Large intestine (tissue), 3 donors: ENCODE results near the gene CES5A. TPM values are rescaled to one million over a fixed set of nuclear protein-coding genes. Genes with fewer than 3 reads are reported as not detected.
"Not testable (repeated sequence)": the region's sequence is repeated elsewhere in the genome, so short reads cannot be mapped to it uniquely, and the experiment has no call there.

Source experiments
- DNase-seq, 2 donors: peaks; one replicate each; pipeline versions ENCODE4 v3.0.0 to v3.0.0-alpha.2; 2013
- H3K27ac ChIP-seq: one replicate; pipeline ENCODE4 v1.5.1; 2013; ENCODE audit warnings: low read length
- H3K27me3 ChIP-seq: 2 replicates; pipeline ENCODE4 v1.6.1; 2013; ENCODE audit warnings: low read length; ENCODE audit not compliant: control insufficient read depth, insufficient read depth
- H3K36me3 ChIP-seq: 2 replicates; pipeline ENCODE4 v1.6.1; 2013; ENCODE audit warnings: low read length; ENCODE audit not compliant: control insufficient read depth, insufficient read depth
- H3K4me1 ChIP-seq: one replicate; pipeline ENCODE4 v1.6.1; 2013; ENCODE audit warnings: low read length; ENCODE audit not compliant: control insufficient read depth, insufficient read depth
- H3K4me3 ChIP-seq: one replicate; pipeline ENCODE4 v1.5.1; 2013; ENCODE audit warnings: low read length
- H3K9me3 ChIP-seq: one replicate; pipeline ENCODE4 v1.6.1; 2013; ENCODE audit warnings: mild to moderate bottlenecking, low read depth, low read length, moderate library complexity; ENCODE audit not compliant: control insufficient read depth
- WGBS: methylation state at CpG from one replicate; pipeline ENCODE4 v1.1.5; 2013; ENCODE audit warnings: low lambda C conversion rate; ENCODE audit not compliant: insufficient coverage; 5-methylcytosine and 5-hydroxymethylcytosine counted together
- polyA plus RNA-seq: library from polyadenylated mRNA; unstranded; fragments of 120-200 nt; gene quantifications from one replicate; pipeline ENCODE4 v1.2.1, GENCODE V29; 2013

CES5A gene
- polyA plus RNA-seq, 1 donor = not detected

GRCh38 chr16:55816222-55816621, 59.0 kb downstream of the CES5A start:
- H3K4me3 ChIP-seq, H3K9me3 ChIP-seq, H3K36me3 ChIP-seq, H3K27me3 ChIP-seq, H3K4me1 ChIP-seq, H3K27ac ChIP-seq, DNase-seq: not testable (repeated sequence)
- WGBS = no CpG with 5 or more reads among the region's 4 CpGs

GRCh38 chr16:55815320-55815719, 59.9 kb downstream of the CES5A start:
- no peak overlapping the region for H3K27ac ChIP-seq
- no peaks in the 10 kb centered on the region for H3K4me1 ChIP-seq
- no peak overlapping the region for H3K4me3 ChIP-seq
- WGBS = no CpG with 5 or more reads among the region's 4 CpGs
- H3K27me3 ChIP-seq = no peaks in the 10 kb centered on the region
- no peaks in the 10 kb centered on the region for H3K36me3 ChIP-seq
- H3K9me3 ChIP-seq = no peaks in the 10 kb centered on the region
- DNase-seq = no peak

GRCh38 chr16:55814174-55814573, 61.0 kb downstream of the CES5A start:
- not testable (repeated sequence) for H3K4me3 ChIP-seq, H3K4me1 ChIP-seq, H3K36me3 ChIP-seq, H3K27me3 ChIP-seq, DNase-seq, H3K9me3 ChIP-seq, H3K27ac ChIP-seq
- WGBS = no CpG with 5 or more reads among the region's 2 CpGs

- DNase-seq, H3K27me3 ChIP-seq, H3K36me3 ChIP-seq, H3K27ac ChIP-seq, H3K4me3 ChIP-seq, H3K4me1 ChIP-seq, H3K9me3 ChIP-seq: not testable (repeated sequence)
- WGBS = no CpG with 5 or more reads among the region's 9 CpGs
Observed at GRCh38 chr16:55813730-55814129, 61.4 kb downstream of the CES5A start.

GRCh38 chr16:55812951-55813350, 62.2 kb downstream of the CES5A start:
- WGBS = no CpG with 5 or more reads among the region's 2 CpGs
- Histone ChIP-seq H3K4me1 (no peaks in the 10 kb centered on the region), H3K4me3 (no peak overlapping the region), H3K27ac (no peak overlapping the region), H3K9me3 (no peaks in the 10 kb centered on the region), H3K36me3 (no peaks in the 10 kb centered on the region), H3K27me3 (peaks cover 4% of the 10 kb centered on the region)
- DNase-seq = no peak

- Histone ChIP-seq H3K9me3 (no peaks in the 10 kb centered on the region), H3K27me3 (peaks cover 4% of the 10 kb centered on the region)
- no CpG with 5 or more reads among the region's 4 CpGs for WGBS
Observed at GRCh38 chr16:55811811-55812210, 63.4 kb downstream of the CES5A start.

GRCh38 chr16:55810451-55810961, 64.7 kb downstream of the CES5A start:
- no peak for DNase-seq
- Histone ChIP-seq H3K4me1 (no peaks in the 10 kb centered on the region), H3K27ac (no peak overlapping the region), H3K36me3 (no peaks in the 10 kb centered on the region), H3K27me3 (peaks cover 4% of the 10 kb centered on the region), H3K4me3 (no peak overlapping the region), H3K9me3 (no peaks in the 10 kb centered on the region)
- no CpG with 5 or more reads among the region's 8 CpGs for WGBS

More at GRCh38 chr16:55811811-55812210, 63.4 kb downstream of the CES5A start:
- Histone ChIP-seq H3K27ac (no peak overlapping the region), H3K4me3 (no peak overlapping the region), H3K36me3 (no peaks in the 10 kb centered on the region), H3K4me1 (no peaks in the 10 kb centered on the region)
- no peak for DNase-seq

- no CpG with 5 or more reads among the region's 4 CpGs for WGBS
- no peak for DNase-seq
- Histone ChIP-seq H3K27ac (no peak overlapping the region), H3K36me3 (no peaks in the 10 kb centered on the region), H3K4me1 (no peaks in the 10 kb centered on the region), H3K27me3 (peaks cover 4% of the 10 kb centered on the region), H3K9me3 (no peaks in the 10 kb centered on the region), H3K4me3 (no peak overlapping the region)
Observed at GRCh38 chr16:55809851-55810250, 65.3 kb downstream of the CES5A start.

GRCh38 chr16:55809386-55809785, 65.8 kb downstream of the CES5A start:
- no CpG with 5 or more reads among the region's 5 CpGs for WGBS
- H3K27me3 ChIP-seq = peaks cover 4% of the 10 kb centered on the region
- no peaks in the 10 kb centered on the region for H3K4me1 ChIP-seq
- no peak overlapping the region for H3K27ac ChIP-seq
- H3K4me3 ChIP-seq = no peak overlapping the region
- H3K36me3 ChIP-seq = no peaks in the 10 kb centered on the region
- H3K9me3 ChIP-seq = no peaks in the 10 kb centered on the region
- no peak for DNase-seq

GRCh38 chr16:55808286-55808685, 66.9 kb downstream of the CES5A start:
- not testable (repeated sequence) for H3K9me3 ChIP-seq, H3K36me3 ChIP-seq, H3K4me3 ChIP-seq, H3K27me3 ChIP-seq, H3K27ac ChIP-seq, DNase-seq, H3K4me1 ChIP-seq
- no CpG with 5 or more reads among the region's 1 CpG for WGBS

GRCh38 chr16:55805104-55805503, 70.1 kb downstream of the CES5A start:
- not testable (repeated sequence) for H3K4me1 ChIP-seq, H3K36me3 ChIP-seq, H3K4me3 ChIP-seq, H3K9me3 ChIP-seq, DNase-seq, H3K27me3 ChIP-seq, H3K27ac ChIP-seq
- no CpG with 5 or more reads among the region's 6 CpGs for WGBS
